ENCODE results near the gene MAN1A2.

MAN1A2 gene

DNA sequence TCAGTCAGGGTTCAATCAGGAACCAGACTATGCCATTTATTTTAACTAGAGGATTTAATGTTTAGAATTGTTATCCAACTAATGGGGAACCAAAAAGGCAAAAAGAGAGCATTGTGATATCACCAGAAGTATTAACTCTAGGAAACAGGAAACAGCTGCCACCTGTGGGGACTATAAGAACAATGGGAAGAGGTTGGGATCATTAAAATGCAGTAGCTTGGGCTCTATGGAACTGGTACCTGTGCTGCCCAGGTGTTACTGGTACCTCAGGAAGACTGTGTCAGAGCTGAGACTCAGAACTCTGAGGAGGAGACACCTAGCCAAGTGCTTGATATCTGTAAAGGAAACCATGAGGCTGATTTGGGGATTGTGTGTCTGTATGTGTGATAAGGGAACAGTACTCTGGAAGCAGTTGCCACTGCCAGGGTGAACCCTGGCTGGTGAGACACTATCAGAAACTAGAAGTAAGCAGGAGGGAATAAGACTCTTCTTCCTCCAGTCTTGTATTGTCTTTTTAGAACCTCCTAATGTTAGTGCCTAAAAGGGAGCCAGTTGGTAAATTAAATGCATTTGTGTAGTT, 49.4 kb downstream of the MAN1A2 start:
- Histone ChIP-seq H3K27me3 (ENCODE audit: insufficient read depth, low read depth) (no peaks in the 10 kb centered on the region), H3K79me2 (ENCODE audit: insufficient read depth, low read depth) (no peaks in the 10 kb centered on the region), H3K36me3 (ENCODE audit: insufficient read depth) (no peaks in the 10 kb centered on the region), H4K20me1 (ENCODE audit: insufficient read depth) (no peaks in the 10 kb centered on the region), H3K27ac (no peak overlapping the region), H3K4me1 (ENCODE audit: low read depth, poor library complexity, severe bottlenecking) (no peaks in the 10 kb centered on the region), H3K4me2 (no peak overlapping the region), H3K4me3 (IDR thresholded peaks at IDR 0.05; ENCODE audit: insufficient read depth, low read depth, low read length) (no peak overlapping the region), H3K9ac (no peak overlapping the region), H2AFZ (ENCODE audit: low read depth) (no peak overlapping the region)
- TF ChIP-seq, protein P1, sequence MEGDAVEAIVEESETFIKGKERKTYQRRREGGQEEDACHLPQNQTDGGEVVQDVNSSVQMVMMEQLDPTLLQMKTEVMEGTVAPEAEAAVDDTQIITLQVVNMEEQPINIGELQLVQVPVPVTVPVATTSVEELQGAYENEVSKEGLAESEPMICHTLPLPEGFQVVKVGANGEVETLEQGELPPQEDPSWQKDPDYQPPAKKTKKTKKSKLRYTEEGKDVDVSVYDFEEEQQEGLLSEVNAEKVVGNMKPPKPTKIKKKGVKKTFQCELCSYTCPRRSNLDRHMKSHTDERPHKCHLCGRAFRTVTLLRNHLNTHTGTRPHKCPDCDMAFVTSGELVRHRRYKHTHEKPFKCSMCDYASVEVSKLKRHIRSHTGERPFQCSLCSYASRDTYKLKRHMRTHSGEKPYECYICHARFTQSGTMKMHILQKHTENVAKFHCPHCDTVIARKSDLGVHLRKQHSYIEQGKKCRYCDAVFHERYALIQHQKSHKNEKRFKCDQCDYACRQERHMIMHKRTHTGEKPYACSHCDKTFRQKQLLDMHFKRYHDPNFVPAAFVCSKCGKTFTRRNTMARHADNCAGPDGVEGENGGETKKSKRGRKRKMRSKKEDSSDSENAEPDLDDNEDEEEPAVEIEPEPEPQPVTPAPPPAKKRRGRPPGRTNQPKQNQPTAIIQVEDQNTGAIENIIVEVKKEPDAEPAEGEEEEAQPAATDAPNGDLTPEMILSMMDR (conservative IDR thresholded peaks at IDR 0.05; ENCODE audit: low read depth, low read length) = no peak

DNA sequence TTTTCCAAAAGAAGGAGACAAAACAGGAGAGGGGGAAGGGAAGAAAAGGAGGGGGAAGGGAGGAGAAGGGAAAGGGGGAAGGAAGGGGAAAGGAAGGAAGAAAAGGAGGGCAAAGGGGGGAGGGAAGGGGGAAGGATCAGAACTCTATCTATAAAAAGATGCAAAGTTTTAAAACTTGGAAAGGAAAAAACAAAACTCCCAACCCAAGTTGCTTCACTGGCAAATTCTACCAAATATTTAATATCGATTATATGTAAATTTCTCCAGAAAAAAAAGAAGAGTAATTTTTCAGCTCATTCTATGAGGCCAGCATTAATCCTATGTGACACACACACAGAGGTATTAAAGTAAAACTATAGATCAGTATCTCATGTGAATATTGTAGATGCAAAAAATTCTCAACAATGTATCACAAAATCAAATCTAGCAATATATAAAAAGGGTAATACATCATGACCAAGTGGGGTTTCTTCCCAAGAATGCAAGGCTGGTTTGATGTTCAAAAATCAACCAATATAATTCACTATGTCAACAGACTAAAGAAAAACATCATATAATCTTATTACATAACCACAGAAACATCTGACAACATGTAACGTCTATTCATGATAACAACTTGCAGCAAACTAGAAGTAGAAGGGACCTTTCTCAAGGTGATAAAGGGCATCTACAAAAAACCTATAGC, 57.9 kb downstream of the MAN1A2 start:
- Histone ChIP-seq H3K4me1 (ENCODE audit: low read depth, poor library complexity, severe bottlenecking) (no peaks in the 10 kb centered on the region), H3K79me2 (ENCODE audit: insufficient read depth, low read depth) (no peaks in the 10 kb centered on the region), H3K36me3 (ENCODE audit: insufficient read depth) (no peaks in the 10 kb centered on the region), H4K20me1 (ENCODE audit: insufficient read depth) (no peaks in the 10 kb centered on the region), H3K4me3 (IDR thresholded peaks at IDR 0.05; ENCODE audit: insufficient read depth, low read depth, low read length) (no peak overlapping the region), H3K27me3 (ENCODE audit: insufficient read depth, low read depth) (no peaks in the 10 kb centered on the region), H2AFZ (ENCODE audit: low read depth) (no peak overlapping the region), H3K27ac (no peak overlapping the region), H3K9ac (no peak overlapping the region), H3K4me2 (no peak overlapping the region)
- TF ChIP-seq, protein P1 (conservative IDR thresholded peaks at IDR 0.05; ENCODE audit: low read depth, low read length) = no peak

DNA sequence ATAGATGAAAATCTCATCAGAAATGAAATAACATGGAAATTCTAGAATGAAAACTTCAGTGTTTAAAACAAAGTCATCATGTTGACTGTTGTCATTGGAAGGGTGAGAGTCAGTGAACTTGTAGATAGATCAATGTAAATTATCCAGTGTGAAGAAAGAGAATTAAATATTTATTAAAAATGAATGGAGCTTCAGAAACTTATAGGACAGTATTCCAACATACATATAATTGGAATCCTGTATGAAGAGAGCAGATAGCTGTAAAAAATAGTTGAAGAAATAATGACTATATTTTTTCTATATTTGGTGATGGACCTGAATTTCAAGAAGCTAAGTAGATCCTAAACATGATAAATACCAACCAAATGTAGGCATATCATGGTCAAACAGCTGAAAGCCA, 60.0 kb downstream of the MAN1A2 start:
- Histone ChIP-seq H3K27ac (no peak overlapping the region), H4K20me1 (ENCODE audit: insufficient read depth) (no peaks in the 10 kb centered on the region), H3K4me1 (ENCODE audit: low read depth, poor library complexity, severe bottlenecking) (no peaks in the 10 kb centered on the region), H3K4me2 (no peak overlapping the region), H3K79me2 (ENCODE audit: insufficient read depth, low read depth) (no peaks in the 10 kb centered on the region), H3K36me3 (ENCODE audit: insufficient read depth) (no peaks in the 10 kb centered on the region), H3K27me3 (ENCODE audit: insufficient read depth, low read depth) (no peaks in the 10 kb centered on the region), H2AFZ (ENCODE audit: low read depth) (no peak overlapping the region), H3K4me3 (IDR thresholded peaks at IDR 0.05; ENCODE audit: insufficient read depth, low read depth, low read length) (no peak overlapping the region), H3K9ac (no peak overlapping the region)
- TF ChIP-seq, protein P1 (conservative IDR thresholded peaks at IDR 0.05; ENCODE audit: low read depth, low read length) = no peak

DNA sequence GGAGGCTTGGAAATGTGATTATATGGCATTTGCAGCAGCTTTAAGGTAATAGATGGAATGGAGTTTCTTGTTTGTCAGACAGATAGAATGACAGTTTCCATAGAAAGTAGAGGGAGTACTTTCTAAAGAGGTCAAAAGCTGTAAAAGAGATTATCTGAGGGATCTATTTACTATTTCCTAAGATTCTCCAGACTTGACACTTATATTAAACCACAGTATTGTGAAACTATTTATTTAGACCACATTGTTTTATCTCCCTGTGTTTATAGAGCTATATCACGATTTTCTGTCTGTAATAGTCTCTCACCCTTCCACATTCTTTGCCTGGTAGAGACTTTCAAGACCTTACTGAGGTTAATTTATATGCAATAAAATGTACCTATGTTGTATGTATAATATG, 66.7 kb downstream of the MAN1A2 start:
- Histone ChIP-seq H4K20me1 (ENCODE audit: insufficient read depth) (no peaks in the 10 kb centered on the region), H3K36me3 (ENCODE audit: insufficient read depth) (no peaks in the 10 kb centered on the region), H3K4me2 (no peak overlapping the region), H3K4me1 (ENCODE audit: low read depth, poor library complexity, severe bottlenecking) (no peaks in the 10 kb centered on the region), H3K27me3 (ENCODE audit: insufficient read depth, low read depth) (no peaks in the 10 kb centered on the region), H3K79me2 (ENCODE audit: insufficient read depth, low read depth) (no peaks in the 10 kb centered on the region), H3K4me3 (IDR thresholded peaks at IDR 0.05; ENCODE audit: insufficient read depth, low read depth, low read length) (no peak overlapping the region), H3K27ac (no peak overlapping the region), H3K9ac (no peak overlapping the region), H2AFZ (ENCODE audit: low read depth) (no peak overlapping the region)
- TF ChIP-seq, protein P1 (conservative IDR thresholded peaks at IDR 0.05; ENCODE audit: low read depth, low read length) = no peak
